Parathyroid adenoma (tissue), 2 donors: ENCODE data around the gene GART.

Source experiments
- H2AFZ ChIP-seq: fragments of 300-600 bp; sonication (generic); one replicate; pipeline ENCODE4 v1.7.0; 2017; ENCODE audit warnings: antibody characterized with exemption, mild to moderate bottlenecking
- H3K27ac ChIP-seq: fragments of 300-600 bp; sonication (generic); one replicate; pipeline ENCODE4 v1.7.0; 2017
- H3K27me3 ChIP-seq: fragments of 300-600 bp; sonication (generic); one replicate; pipeline ENCODE4 v1.7.0; 2017; ENCODE audit warnings: low read length; ENCODE audit not compliant: control insufficient read depth, insufficient read depth
- H3K36me3 ChIP-seq: fragments of 300-600 bp; sonication (generic); one replicate; pipeline ENCODE4 v1.7.0; 2017; ENCODE audit warnings: low read length; ENCODE audit not compliant: control insufficient read depth, insufficient read depth
- H3K4me1 ChIP-seq: fragments of 300-600 bp; sonication (generic); one replicate; pipeline ENCODE4 v1.7.0; 2017; ENCODE audit warnings: control low read depth
- H3K4me2 ChIP-seq: fragments of 300-600 bp; sonication (generic); one replicate; pipeline ENCODE4 v1.7.0; 2017; ENCODE audit warnings: low read length
- H3K4me3 ChIP-seq: fragments of 300-600 bp; sonication (generic); one replicate; pipeline ENCODE4 v1.7.0; 2017; ENCODE audit warnings: low read depth, low read length
- H3K79me2 ChIP-seq: fragments of 300-600 bp; sonication (generic); one replicate; pipeline ENCODE4 v1.7.0; 2017; ENCODE audit warnings: control low read depth
- H3K9ac ChIP-seq: fragments of 300-600 bp; sonication (generic); one replicate; pipeline ENCODE4 v1.7.0; 2017; ENCODE audit warnings: mild to moderate bottlenecking
- H3K9me3 ChIP-seq: fragments of 300-600 bp; sonication (generic); one replicate; pipeline ENCODE4 v1.7.0; 2017; ENCODE audit warnings: low read length; ENCODE audit not compliant: control insufficient read depth
- TF ChIP-seq, protein P1 (sequence below): fragments of 300-600 bp; sonication (generic); IDR thresholded peaks from one replicate; pipeline ENCODE4 v1.7.0; 2017; ENCODE audit warnings: antibody characterized with exemption, mild to moderate bottlenecking
- donor health status: primary hyperparathyroidism.

GART gene

DNA sequence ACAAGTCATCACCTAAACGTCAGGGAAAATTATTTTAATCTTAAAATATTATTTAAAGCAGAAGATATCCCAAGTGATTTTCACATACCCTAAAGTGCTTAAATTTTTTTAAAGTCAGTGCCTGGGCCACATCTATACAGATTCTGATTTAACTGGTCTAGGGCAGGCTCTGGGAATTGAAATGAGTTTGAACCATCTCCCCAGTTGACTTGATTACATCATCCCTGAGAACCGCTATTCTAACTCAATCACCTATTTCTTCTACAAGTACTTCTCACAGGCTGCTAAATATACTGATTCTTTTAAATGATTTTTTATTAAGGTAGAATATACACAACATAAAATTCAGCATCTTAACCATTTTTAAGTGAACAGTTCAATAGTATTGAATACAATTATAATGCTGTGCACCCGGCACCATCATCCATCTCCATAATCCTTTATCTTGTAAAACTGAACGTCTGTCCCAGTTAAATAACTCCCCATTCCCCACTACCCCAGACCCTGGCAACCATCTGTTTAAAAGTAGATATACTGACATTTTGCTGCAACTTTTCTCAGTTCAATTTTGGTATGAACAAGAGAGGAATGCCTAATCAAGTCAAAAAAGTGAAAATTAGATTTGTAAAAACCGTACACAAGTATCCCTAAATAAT is 19.5 kb downstream of the GART start:
- no peak overlapping the region for H3K4me3 ChIP-seq
- H2AFZ ChIP-seq, result no peak overlapping the region
- H3K79me2 ChIP-seq, result no peaks in the 10 kb centered on the region
- H3K27ac ChIP-seq, result no peak overlapping the region
- H3K4me2 ChIP-seq, result no peak overlapping the region
- H3K27me3 ChIP-seq, result no peaks in the 10 kb centered on the region
- no peaks in the 10 kb centered on the region for H3K4me1 ChIP-seq
- H3K9me3 ChIP-seq, result no peaks in the 10 kb centered on the region
- H3K36me3 ChIP-seq, result no peaks in the 10 kb centered on the region
- H3K9ac ChIP-seq, result no peak overlapping the region
- TF ChIP-seq, protein P1, sequence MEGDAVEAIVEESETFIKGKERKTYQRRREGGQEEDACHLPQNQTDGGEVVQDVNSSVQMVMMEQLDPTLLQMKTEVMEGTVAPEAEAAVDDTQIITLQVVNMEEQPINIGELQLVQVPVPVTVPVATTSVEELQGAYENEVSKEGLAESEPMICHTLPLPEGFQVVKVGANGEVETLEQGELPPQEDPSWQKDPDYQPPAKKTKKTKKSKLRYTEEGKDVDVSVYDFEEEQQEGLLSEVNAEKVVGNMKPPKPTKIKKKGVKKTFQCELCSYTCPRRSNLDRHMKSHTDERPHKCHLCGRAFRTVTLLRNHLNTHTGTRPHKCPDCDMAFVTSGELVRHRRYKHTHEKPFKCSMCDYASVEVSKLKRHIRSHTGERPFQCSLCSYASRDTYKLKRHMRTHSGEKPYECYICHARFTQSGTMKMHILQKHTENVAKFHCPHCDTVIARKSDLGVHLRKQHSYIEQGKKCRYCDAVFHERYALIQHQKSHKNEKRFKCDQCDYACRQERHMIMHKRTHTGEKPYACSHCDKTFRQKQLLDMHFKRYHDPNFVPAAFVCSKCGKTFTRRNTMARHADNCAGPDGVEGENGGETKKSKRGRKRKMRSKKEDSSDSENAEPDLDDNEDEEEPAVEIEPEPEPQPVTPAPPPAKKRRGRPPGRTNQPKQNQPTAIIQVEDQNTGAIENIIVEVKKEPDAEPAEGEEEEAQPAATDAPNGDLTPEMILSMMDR, result no peak

GRCh38 chr21:33518899-33519298 is 23.0 kb downstream of the GART start:
- TF ChIP-seq, protein P1, result no peak
- Histone ChIP-seq H3K4me3 (no peak overlapping the region), H3K27me3 (no peaks in the 10 kb centered on the region), H2AFZ (no peak overlapping the region), H3K79me2 (no peaks in the 10 kb centered on the region), H3K4me2 (no peak overlapping the region), H3K9me3 (no peaks in the 10 kb centered on the region), H3K27ac (no peak overlapping the region), H3K36me3 (no peaks in the 10 kb centered on the region), H3K4me1 (no peaks in the 10 kb centered on the region), H3K9ac (no peak overlapping the region)

GRCh38 chr21:33514229-33514628 is 27.7 kb downstream of the GART start:
- no peak overlapping the region for H3K4me2 ChIP-seq
- H3K27ac ChIP-seq, result no peak overlapping the region
- TF ChIP-seq, protein P1, result no peak
- H2AFZ ChIP-seq, result no peak overlapping the region
- H3K9ac ChIP-seq, result no peak overlapping the region
- no peaks in the 10 kb centered on the region for H3K4me1 ChIP-seq
- no peaks in the 10 kb centered on the region for H3K9me3 ChIP-seq
- H3K4me3 ChIP-seq, result no peak overlapping the region
- H3K79me2 ChIP-seq, result no peaks in the 10 kb centered on the region
- no peaks in the 10 kb centered on the region for H3K36me3 ChIP-seq
- H3K27me3 ChIP-seq, result no peaks in the 10 kb centered on the region

DNA sequence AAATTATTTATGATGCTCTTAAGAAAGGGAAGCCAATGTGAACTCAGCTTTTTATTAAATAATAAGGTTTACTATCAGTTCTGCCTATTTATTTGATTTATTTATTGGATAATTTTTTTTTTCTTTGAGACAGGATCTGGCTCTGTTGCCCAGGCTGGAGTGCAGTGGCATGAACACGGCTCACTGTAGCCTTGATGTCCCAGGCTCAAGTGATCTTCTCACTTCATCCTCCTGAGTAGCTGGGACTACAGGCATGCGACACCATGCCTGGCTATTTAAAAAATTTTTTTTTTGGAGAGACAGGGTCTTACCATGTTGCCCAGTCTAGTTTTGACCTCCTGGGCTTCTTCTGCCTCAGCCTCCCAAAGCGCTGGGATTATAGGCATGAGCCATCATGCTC is 29.4 kb downstream of the GART start:
- Histone ChIP-seq H3K9me3 (no peaks in the 10 kb centered on the region), H3K79me2 (no peaks in the 10 kb centered on the region), H3K27ac (no peak overlapping the region), H3K27me3 (no peaks in the 10 kb centered on the region), H3K36me3 (no peaks in the 10 kb centered on the region), H3K9ac (no peak overlapping the region), H3K4me2 (no peak overlapping the region), H3K4me1 (no peaks in the 10 kb centered on the region), H2AFZ (no peak overlapping the region), H3K4me3 (no peak overlapping the region)
- TF ChIP-seq, protein P1, result no peak

- no peaks in the 10 kb centered on the region for H3K36me3 ChIP-seq
These were observed 30.3 kb downstream of the GART start for GRCh38 chr21:33511639-33512038.

More at GRCh38 chr21:33511639-33512038, 30.3 kb downstream of the GART start:
- no peak overlapping the region for H3K4me2 ChIP-seq
- no peak overlapping the region for H3K27ac ChIP-seq
- H3K4me3 ChIP-seq, result no peak overlapping the region
- TF ChIP-seq, protein P1, result no peak
- H3K9me3 ChIP-seq, result no peaks in the 10 kb centered on the region
- H3K4me1 ChIP-seq, result no peaks in the 10 kb centered on the region
- H2AFZ ChIP-seq, result no peak overlapping the region
- H3K27me3 ChIP-seq, result no peaks in the 10 kb centered on the region
- no peak overlapping the region for H3K9ac ChIP-seq
- no peaks in the 10 kb centered on the region for H3K79me2 ChIP-seq
